ENCODE measurements around the gene NUDT13. TPM values are rescaled to one million over a fixed set of nuclear protein-coding genes. Genes with fewer than 3 reads are reported as not detected.

Gene NUDT13
- total and polyA plus RNA-seq, 12 donors = 1.0 to 6.1 (median 2.9) TPM

DNA sequence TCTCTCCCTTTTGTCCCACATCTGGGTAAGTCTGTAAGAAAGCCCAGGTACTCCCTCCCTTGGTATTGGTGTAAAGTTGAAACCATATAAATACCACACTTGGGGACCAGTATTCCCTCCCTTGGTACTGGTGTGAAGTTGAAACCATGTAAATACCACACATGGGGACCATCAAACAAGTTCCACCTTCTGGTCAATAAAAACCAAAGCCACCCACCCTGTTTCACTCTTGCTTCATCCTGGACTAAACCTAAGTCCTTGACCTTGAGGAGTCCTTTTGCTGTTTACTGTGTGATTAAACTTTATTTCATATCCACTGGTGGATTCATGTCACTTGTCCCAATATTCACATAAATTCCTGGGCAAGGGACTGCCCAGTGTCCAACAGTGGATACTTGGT, 22.0 kb upstream of the NUDT13 start:
- no peaks in the 10 kb centered on the region for H3K27me3 ChIP-seq
- H3K36me3 ChIP-seq (replicated peaks in 1 of 2) = no peaks in the 10 kb centered on the region
- intact Hi-C loops (cut with DNase I) = no loop called here
- H3K4me1 ChIP-seq (replicated peaks in 1 of 2) = peaks cover 21 to 61% of the 10 kb centered on the region in 2 donors
- H3K9me3 ChIP-seq (replicated peaks in 1 of 3) = no peaks in the 10 kb centered on the region
- peak overlapping the region in 4 of 5 donors; percentile 10 to 52 (median 36) for H3K27ac ChIP-seq
- no peak overlapping the region for H3K4me3 ChIP-seq
- TF ChIP-seq CTCF (IDR thresholded peaks at IDR 0.05) (no peak), POLR2A (IDR thresholded peaks at IDR 0.05) (no peak)
- DNase-seq = no peak

- Histone ChIP-seq H3K9me3 (replicated peaks in 1 of 3) (no peaks in the 10 kb centered on the region), H3K4me3 (no peak overlapping the region), H3K27me3 (no peaks in the 10 kb centered on the region), H3K27ac (no peak overlapping the region), H3K36me3 (replicated peaks in 1 of 2) (no peaks in the 10 kb centered on the region), H3K4me1 (replicated peaks in 1 of 2) (peaks cover 23 to 54% of the 10 kb centered on the region in 2 donors)
- WGBS, 4 donors = 84 to 92% (median 91%) methylated on average over 3 of the region's 3 CpGs
- intact Hi-C loops (cut with DNase I) = no loop called here
- TF ChIP-seq CTCF (IDR thresholded peaks at IDR 0.05) = no peak
- no peak for TF ChIP-seq POLR2A (IDR thresholded peaks at IDR 0.05)
- no peak for DNase-seq
Measured at GRCh38 chr10:73092830-73093229, 17.4 kb upstream of the NUDT13 start.

GRCh38 chr10:73093922-73094850, 16.1 kb upstream of the NUDT13 start:
- peak overlapping the region in 2 of 4 donors; percentile 58 to 59 for H3K4me3 ChIP-seq
- peaks cover 18 to 44% of the 10 kb centered on the region in 2 donors for H3K4me1 ChIP-seq (replicated peaks in 1 of 2)
- H3K36me3 ChIP-seq (replicated peaks in 1 of 2) = no peaks in the 10 kb centered on the region
- TF ChIP-seq POLR2A (IDR thresholded peaks at IDR 0.05) (no peak), CTCF (IDR thresholded peaks at IDR 0.05) (no peak)
- no peaks in the 10 kb centered on the region for H3K9me3 ChIP-seq (replicated peaks in 1 of 3)
- H3K27ac ChIP-seq = peak overlapping the region in 3 of 5 donors; percentile 45 to 99 (median 82)
- DNase-seq = no peak
- intact Hi-C loops (cut with DNase I) = no loop called here
- 28 to 40% (median 33%) methylated on average over 2 of the region's 2 CpGs for WGBS, 4 donors
- H3K27me3 ChIP-seq = no peaks in the 10 kb centered on the region

DNA sequence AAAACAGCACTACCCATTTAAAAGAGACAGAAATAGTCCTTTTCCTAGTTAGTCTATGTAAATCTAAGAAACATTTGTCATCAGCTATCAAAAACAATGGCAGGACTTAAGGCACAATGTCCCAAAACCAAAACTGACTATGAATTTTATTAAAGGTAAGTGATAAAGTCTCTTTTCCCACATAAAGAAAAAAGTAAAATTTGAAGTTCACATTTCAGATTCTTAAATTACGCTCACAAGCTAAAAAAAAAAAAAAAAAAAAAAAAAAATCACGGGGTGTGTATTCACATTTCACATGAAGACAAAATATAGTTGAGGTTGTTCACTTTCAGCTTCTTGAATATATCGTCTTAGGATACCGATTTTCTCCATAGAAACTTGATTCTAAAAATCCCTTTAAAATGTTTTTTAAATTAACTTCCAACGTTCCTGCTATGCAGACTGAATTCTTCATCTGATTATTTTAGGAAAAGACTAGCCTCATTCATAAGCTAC, 15.2 kb upstream of the NUDT13 start:
- H3K4me3 ChIP-seq = peak overlapping the region in 2 of 4 donors; percentile 58 to 59
- 1 to 2% (median 1%) methylated on average over 5 of the region's 5 CpGs for WGBS, 4 donors
- peak overlapping the region in 4 of 5 donors; percentile 82 to 99 (median 92) for H3K27ac ChIP-seq
- H3K9me3 ChIP-seq (replicated peaks in 1 of 3) = no peaks in the 10 kb centered on the region
- peaks cover 18 to 44% of the 10 kb centered on the region in 2 donors for H3K4me1 ChIP-seq (replicated peaks in 1 of 2)
- no peaks in the 10 kb centered on the region for H3K36me3 ChIP-seq (replicated peaks in 1 of 2)
- no peak for TF ChIP-seq CTCF (IDR thresholded peaks at IDR 0.05)
- TF ChIP-seq POLR2A (IDR thresholded peaks at IDR 0.05) = no peak
- DNase-seq = no peak
- no peaks in the 10 kb centered on the region for H3K27me3 ChIP-seq
- intact Hi-C loops (cut with DNase I) = no loop called here

All from adrenal gland (tissue), 12 donors.